Activated gamma-delta T cell treated with anti-CD3 and anti-CD28 coated beads, Interleukin-2, amount 50 U/mL, for 16 hours (primary cell): ENCODE data around the gene ORM2.
"Not testable (repeated sequence)": the region's sequence is repeated elsewhere in the genome, so short reads cannot be mapped to it uniquely, and the experiment has no call there.

Experiments
- DNase-seq: peaks from one replicate; pipeline ENCODE4 v3.0.0-alpha.2; 2020; ENCODE audit warnings: low read depth

ORM2 gene

DNA sequence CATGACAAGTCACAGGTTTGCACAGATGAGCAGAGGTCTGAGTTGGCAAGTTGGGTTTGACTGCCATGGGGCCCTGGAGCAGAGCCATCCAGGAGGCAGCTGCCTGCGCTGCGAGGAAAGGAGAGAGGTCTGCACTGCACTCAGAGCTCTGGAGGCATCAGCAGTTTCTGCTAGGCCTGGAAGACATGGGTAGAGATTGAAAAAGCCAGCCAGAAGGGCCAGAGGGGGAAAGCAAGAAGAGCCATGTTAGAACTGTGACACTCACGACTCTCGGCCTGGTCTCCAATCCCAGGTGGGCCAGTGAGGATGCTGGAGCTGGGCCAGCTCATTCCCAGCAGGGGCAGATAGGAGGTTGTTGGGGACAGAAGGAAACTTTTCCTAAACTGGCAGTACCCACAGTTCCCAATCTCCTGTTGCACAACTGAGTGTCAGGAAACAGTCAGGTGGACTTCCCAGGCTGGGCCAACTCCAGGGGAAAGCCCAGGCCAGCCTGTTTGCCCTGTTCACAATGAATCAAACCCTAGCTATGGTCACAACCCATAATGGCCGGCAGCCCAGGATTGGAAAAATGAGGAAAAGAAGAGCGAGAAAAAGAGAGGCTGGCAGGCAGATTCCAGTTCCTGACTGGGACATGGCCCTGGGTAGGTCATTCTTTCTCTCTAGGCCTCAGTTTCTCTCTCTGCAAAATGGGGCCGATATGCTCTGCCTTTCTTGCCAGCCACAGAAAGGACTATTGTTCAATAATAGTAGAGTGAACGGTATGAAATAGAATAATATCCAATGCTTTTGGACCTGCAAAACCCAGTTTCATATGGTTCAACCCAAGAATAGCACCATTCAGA lies 14.6 kb upstream of the ORM2 start:
- DNase-seq, result no peak

GRCh38 chr9:114315723-114316363 lies 13.8 kb upstream of the ORM2 start:
- no peak for DNase-seq

GRCh38 chr9:114316605-114317230 lies 13.0 kb upstream of the ORM2 start:
- no peak for DNase-seq

GRCh38 chr9:114317665-114318357 lies 11.9 kb upstream of the ORM2 start:
- no peak for DNase-seq

DNA sequence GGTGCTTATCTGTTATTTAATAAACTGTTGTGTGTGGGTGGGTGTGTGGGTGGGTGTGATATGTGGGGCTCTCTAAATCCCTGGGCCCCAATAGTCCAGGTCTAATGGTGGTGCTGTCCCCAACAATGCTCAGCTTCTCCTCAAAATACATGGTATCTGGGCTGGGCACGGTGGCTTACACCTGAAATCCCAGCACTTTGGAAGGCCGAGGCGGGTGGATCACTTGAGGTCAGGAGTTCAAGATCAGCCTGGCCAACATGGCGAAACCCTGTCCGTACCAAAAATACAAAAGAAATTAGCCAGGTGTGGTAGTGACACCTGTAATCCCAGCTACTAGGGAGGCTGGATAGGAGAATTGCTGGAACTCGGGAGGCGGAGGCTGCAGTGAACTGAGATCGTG lies 11.3 kb upstream of the ORM2 start:
- DNase-seq, result no peak

DNA sequence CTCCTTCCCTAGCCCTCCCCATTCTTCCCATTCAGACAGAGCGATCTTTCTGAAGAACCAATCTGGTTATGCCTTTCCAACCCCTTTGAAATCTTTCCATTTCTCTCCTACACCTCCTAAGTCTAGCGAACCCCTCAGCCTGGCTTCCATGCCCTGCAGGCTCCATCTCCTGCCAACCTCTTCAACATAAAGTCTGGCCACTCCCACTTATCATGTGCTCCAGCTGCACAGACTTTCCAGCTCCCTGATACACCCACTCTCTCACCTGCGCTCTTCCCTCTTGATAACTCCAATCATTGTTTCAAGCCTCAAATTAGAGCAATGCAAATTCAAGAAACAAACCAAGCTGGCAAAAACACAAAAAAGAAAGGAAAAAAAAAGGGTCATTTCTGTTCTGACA lies 10.5 kb upstream of the ORM2 start:
- no peak for DNase-seq

- not testable (repeated sequence) for DNase-seq
Measured at GRCh38 chr9:114320710-114321109, 9.0 kb upstream of the ORM2 start.

DNA sequence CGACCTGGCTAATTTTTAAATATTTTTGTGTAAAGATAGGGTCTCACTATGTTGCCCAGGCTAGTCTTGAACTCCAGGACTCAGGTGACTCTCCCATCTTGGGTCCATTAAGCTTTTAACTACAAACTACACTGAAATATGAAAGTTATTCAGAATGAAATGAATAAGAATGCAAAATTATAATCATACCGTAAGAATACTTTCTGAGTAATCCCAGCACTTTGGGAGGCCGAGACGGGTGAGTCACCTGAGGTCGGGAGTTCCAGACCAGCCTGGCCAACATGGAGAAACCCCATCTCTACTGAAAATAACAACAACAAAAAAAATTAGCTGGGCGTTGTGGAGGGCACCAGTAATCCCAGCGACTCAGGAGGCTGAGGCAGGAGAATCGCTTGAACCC lies 7.9 kb upstream of the ORM2 start:
- DNase-seq, result no peak

GRCh38 chr9:114322160-114322818 lies 7.4 kb upstream of the ORM2 start:
- DNase-seq, result not testable (repeated sequence)

GRCh38 chr9:114322831-114323531 lies 6.7 kb upstream of the ORM2 start, which contains the start of gene ORM1:
Gene ORM1 (plus strand): TSS chr9:114323098. CDS start chr9:114323134, 36 bp downstream.
- DNase-seq, result not testable (repeated sequence)

GRCh38 chr9:114323849-114324248 lies 5.8 kb upstream of the ORM2 start:
- not testable (repeated sequence) for DNase-seq

- DNase-seq, result no peak
Measured at GRCh38 chr9:114324492-114324891, 5.2 kb upstream of the ORM2 start.

GRCh38 chr9:114324965-114325364 lies 4.7 kb upstream of the ORM2 start:
- DNase-seq, result not testable (repeated sequence)

- not testable (repeated sequence) for DNase-seq
Measured at GRCh38 chr9:114325684-114326254, 3.9 kb upstream of the ORM2 start.

GRCh38 chr9:114327749-114328148 lies 1.9 kb upstream of the ORM2 start:
- DNase-seq, result no peak

DNA sequence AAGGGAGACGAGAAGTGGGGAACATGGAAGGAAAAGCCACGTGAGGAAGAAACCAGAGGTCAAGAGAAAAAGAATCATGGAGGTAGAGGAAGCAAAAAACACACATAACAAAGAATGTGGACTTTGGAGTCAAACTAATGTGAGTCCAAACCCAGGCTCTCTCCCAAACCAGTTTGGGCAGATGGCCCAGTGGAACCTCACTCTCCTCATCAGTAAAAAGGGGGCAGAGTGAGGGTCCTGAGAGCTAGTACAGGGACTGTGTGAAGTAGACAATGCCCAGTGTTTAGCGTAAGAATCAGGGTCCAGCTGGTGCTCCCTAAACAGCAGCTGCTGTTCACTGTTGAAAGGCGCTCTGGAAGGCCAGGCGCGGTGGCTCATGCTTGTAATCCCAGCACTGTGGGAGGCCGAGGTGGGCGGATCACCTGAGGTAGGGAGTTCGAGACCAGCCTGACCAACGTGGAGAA lies 1.3 kb upstream of the ORM2 start:
- not testable (repeated sequence) for DNase-seq

DNA sequence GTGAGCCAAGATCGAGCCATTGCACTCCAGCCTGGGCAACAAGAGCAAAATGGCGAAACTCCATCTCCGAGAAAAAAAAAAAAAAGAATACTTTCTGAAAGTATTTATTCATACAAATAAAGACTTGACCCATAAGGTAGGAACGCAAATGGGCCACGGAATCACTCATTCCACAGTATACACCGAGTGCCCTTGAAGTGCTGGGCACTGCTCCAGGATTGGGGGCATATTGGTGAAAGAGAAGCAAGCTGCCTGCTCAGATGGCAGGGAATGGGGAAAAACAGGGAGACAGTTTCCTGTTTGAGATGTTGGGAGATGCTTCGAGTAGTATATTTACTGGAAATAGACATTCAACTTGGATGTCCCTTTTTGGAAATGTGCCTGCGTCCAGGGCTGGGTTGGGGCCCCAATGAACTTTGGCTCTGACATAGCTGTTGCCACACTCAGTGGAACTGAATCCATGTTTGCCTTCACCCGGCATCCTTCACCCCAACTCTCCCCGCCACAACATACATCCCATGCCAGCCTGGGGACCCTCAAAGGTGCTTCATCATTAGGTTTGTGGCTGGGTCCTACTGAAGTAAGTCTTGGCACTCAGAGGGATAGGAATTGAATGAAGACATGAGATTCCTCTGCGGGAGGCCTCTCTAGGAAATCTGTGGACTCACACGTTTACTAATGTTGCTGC lies 588 bp upstream of the ORM2 start:
- DNase-seq, result not testable (repeated sequence)

DNA sequence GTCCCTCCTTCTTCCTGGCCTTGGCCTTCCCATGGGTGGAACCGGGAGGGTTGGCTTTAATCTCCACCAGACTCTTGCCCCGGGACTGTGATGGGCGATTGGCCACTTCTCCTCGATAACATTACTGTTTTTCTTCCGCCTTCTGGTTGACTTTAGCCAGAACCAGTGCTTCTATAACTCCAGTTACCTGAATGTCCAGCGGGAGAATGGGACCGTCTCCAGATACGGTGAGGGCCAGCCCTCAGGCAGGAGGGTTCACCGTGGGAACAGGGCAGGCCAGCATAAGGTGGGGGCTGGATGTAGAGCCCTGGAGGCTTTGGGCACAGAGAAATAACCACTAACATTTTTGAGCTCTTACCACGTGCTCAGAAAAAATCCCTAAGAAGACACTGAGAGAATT lies 967 bp downstream of the ORM2 start:
- no peak for DNase-seq

DNA sequence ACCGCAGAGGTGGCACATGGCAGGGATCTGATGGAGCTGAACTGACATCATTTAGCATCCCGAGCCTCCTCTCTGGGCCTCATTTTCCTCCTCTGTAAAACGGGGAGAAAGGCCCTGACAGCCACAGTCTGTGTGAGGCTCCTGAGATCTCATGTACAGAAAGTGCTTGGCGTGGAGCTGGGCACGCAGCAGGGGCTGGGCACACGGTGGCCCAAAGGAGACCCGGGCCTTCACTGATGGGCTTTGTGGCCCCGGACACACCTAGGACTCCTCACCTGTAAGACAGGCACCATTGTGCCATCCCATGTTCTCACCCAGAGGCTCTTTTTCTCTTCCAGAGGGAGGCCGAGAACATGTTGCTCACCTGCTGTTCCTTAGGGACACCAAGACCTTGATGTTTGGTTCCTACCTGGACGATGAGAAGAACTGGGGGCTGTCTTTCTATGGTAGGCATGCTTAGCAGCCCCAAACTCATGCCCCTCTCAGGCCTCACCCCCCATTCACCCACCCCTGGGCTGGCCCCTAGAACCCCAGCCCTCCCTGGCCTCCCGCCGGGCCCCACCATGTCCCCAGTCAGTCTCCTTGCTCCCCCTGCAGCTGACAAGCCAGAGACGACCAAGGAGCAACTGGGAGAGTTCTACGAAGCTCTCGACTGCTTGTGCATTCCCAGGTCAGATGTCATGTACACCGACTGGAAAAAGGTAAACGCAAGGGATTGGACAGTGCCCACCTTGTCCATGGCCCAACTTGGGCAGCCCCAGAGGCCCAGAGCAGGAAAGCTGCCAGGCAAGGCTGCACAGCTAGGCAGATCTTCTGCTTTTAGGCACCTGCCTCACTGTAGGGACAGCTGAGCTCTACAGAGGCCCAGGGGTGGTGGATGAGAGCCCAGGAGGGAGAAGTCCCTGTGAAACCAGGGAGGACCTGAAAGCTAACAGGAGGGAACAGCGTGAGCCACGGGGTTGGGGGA lies 1.8 kb downstream of the ORM2 start:
- DNase-seq, result not testable (repeated sequence)
